Kidney (tissue), 14 donors: ENCODE results near the gene EIF5B. TPM values are rescaled to one million over a fixed set of nuclear protein-coding genes. Genes with fewer than 3 reads are reported as not detected.

Experiments used
- DNase-seq, 5 donors: peaks; one replicate each; pipeline ENCODE4 v3.0.0-alpha.2; 2013 to 2020
- FAIRE-seq: peaks from 2 replicates; lab custom pipeline; 2012; peaks lifted over from hg19 to GRCh38; lab: Jason Lieb, UNC
- H3K27ac ChIP-seq, 2 donors: one replicate each; pipeline ENCODE4 v1.7.0; 2013; ENCODE audit warnings: low read depth in 2 of 2, low read length in 2 of 2, inconsistent platforms in 1 of 2
- H3K27me3 ChIP-seq: one replicate; pipeline ENCODE4 v1.7.1; 2013; ENCODE audit warnings: low read length, inconsistent platforms; ENCODE audit not compliant: control insufficient read depth, insufficient read depth
- H3K36me3 ChIP-seq, 3 donors: one replicate each; pipeline versions ENCODE4 v1.7.0 to v1.7.1; 2013; ENCODE audit warnings: low read length in 3 of 3, control low read depth in 1 of 3, inconsistent platforms in 1 of 3; ENCODE audit not compliant: insufficient read depth in 3 of 3, control insufficient read depth in 2 of 3
- H3K4me1 ChIP-seq, 3 donors: one replicate each; pipeline versions ENCODE4 v1.7.0 to v1.7.1; 2013; ENCODE audit warnings: low read length in 3 of 3, inconsistent platforms in 1 of 3, low read depth in 1 of 3; ENCODE audit not compliant: control insufficient read depth in 2 of 3, insufficient read depth in 2 of 3
- H3K4me3 ChIP-seq, 3 donors: one replicate each; pipeline versions ENCODE4 v1.7.0 to v1.8.1; 2013; ENCODE audit warnings: low read length in 3 of 3, control low read depth in 1 of 3, inconsistent platforms in 1 of 3
- H3K9ac ChIP-seq, 3 donors: one replicate each; pipeline versions ENCODE4 v1.7.0 to v1.7.1; 2013; ENCODE audit warnings: low read length in 3 of 3, control low read depth in 1 of 3, inconsistent platforms in 1 of 3
- H3K9me3 ChIP-seq, 3 donors: one replicate each; pipeline versions ENCODE4 v1.7.0 to v1.7.1; 2013; ENCODE audit warnings: low read length in 3 of 3, control low read depth in 1 of 3, inconsistent platforms in 1 of 3; ENCODE audit not compliant: control insufficient read depth in 2 of 3, insufficient read depth in 1 of 3
- intact Hi-C: fragments of 100-400 bp; cut with DNase I; formaldehyde crosslinking; loops from one replicate; pipeline ENCODE4 v1.11.1; 2022
- polyA plus RNA-seq: library from polyadenylated mRNA; stranded (reverse); fragments of 350-450 nt; fragmentation: Illumina TruSeq; extraction: RNeasy Lipid Tissue Mini Kit (QIAGEN cat#74804); gene quantifications from one replicate; pipeline ENCODE4 v1.2.3, GENCODE V29; 2014; ENCODE audit warnings: low read depth, low replicate concordance; ENCODE audit not compliant: insufficient read depth
- total RNA-seq: library from RNA; stranded (reverse); fragmentation: NEBNext Ultra II Directional; extraction: Animal tissue kit (Norgen Biotek cat#: 25700); gene quantifications from one replicate; pipeline ENCODE4 v1.2.1, GENCODE V29; 2021
- TF ChIP-seq, protein P1 (sequence below): IDR thresholded peaks from 3 replicates; pipeline ENCODE4 v1.5.1; 2012; ENCODE audit warnings: mild to moderate bottlenecking, moderate library complexity, borderline replicate concordance; ENCODE audit not compliant: insufficient read depth; ENCODE audit errors: extremely low read depth
- donor health status: control.
- donor health status: control.
- donor health status: control.
- donor health status: control.
- donor health status: control.
- donor health status: DM: yes; HTN: yes; CAD: no.
- donor health status: Normal renal cell carcinoma (clear cell type).

Gene EIF5B
- total and polyA plus RNA-seq, 2 donors from 2014 or later, result 36.9 to 39.7 TPM

DNA sequence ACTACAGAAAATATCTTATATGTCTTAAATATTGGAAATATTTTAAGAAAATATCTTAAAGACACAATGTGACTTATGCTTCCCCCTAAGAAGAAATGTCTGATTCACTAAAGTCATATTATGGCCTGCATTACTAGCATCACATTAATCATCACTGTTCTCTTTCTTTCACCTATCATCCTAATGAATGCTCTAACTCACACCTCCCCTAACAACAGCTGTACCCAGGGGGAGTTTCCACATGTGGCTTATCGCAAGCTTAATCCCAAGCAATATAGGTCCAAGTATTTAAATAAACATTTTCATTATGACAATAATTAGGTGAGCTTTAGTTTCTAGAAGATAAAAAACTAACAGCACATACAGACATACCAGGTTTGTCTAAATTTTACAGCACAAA, 113.0 kb downstream of the EIF5B start:
- Histone ChIP-seq H3K9me3 (no peaks in the 10 kb centered on the region), H3K27me3 (no peaks in the 10 kb centered on the region), H3K4me1 (peaks cover 0 to 6% (median 0%) of the 10 kb centered on the region in 3 donors), H3K4me3 (no peak overlapping the region), H3K27ac (no peak overlapping the region), H3K9ac (no peak overlapping the region), H3K36me3 (peaks cover 0 to 14% (median 8%) of the 10 kb centered on the region in 3 donors)
- DNase-seq (no peak), FAIRE-seq (no peak)
- TF ChIP-seq, protein P1, sequence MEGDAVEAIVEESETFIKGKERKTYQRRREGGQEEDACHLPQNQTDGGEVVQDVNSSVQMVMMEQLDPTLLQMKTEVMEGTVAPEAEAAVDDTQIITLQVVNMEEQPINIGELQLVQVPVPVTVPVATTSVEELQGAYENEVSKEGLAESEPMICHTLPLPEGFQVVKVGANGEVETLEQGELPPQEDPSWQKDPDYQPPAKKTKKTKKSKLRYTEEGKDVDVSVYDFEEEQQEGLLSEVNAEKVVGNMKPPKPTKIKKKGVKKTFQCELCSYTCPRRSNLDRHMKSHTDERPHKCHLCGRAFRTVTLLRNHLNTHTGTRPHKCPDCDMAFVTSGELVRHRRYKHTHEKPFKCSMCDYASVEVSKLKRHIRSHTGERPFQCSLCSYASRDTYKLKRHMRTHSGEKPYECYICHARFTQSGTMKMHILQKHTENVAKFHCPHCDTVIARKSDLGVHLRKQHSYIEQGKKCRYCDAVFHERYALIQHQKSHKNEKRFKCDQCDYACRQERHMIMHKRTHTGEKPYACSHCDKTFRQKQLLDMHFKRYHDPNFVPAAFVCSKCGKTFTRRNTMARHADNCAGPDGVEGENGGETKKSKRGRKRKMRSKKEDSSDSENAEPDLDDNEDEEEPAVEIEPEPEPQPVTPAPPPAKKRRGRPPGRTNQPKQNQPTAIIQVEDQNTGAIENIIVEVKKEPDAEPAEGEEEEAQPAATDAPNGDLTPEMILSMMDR, result no peak
- intact Hi-C loops, result no loop called here

Other genes starting within 250 kb of the EIF5B start
- 6.3 TPM for gene C2orf15, start 195.7 kb upstream of the EIF5B start, total RNA-seq
- 6.6 TPM for gene C2orf15, start 195.7 kb upstream of the EIF5B start, polyA plus RNA-seq
- gene TSGA10, start 182.4 kb upstream of the EIF5B start, total RNA-seq, result 16.1 TPM
- gene TSGA10, start 182.4 kb upstream of the EIF5B start, polyA plus RNA-seq, result 5.3 TPM
- 10.3 TPM for gene LIPT1, start 182.4 kb upstream of the EIF5B start, total RNA-seq
- 12.2 TPM for gene LIPT1, start 182.4 kb upstream of the EIF5B start, polyA plus RNA-seq
- gene MITD1, start 156.3 kb upstream of the EIF5B start, total RNA-seq, result 29.1 TPM
- 38.0 TPM for gene MITD1, start 156.3 kb upstream of the EIF5B start, polyA plus RNA-seq
- 24.6 TPM for gene MRPL30, start 156.2 kb upstream of the EIF5B start, total RNA-seq
- 31.2 TPM for gene MRPL30, start 156.2 kb upstream of the EIF5B start, polyA plus RNA-seq
- not detected for gene LYG2, start 81.7 kb upstream of the EIF5B start, total RNA-seq
- gene LYG2, start 81.7 kb upstream of the EIF5B start, polyA plus RNA-seq, result not detected
- 21.0 TPM for gene LYG1, start 36.2 kb upstream of the EIF5B start, total RNA-seq
- 35.0 TPM for gene LYG1, start 36.2 kb upstream of the EIF5B start, polyA plus RNA-seq
- 31.7 TPM for gene TXNDC9, start 1.1 kb upstream of the EIF5B start, total RNA-seq
- gene TXNDC9, start 1.1 kb upstream of the EIF5B start, polyA plus RNA-seq, result 38.7 TPM
- gene REV1, start 152.6 kb downstream of the EIF5B start, total RNA-seq, result 41.3 TPM
- gene REV1, start 152.6 kb downstream of the EIF5B start, polyA plus RNA-seq, result 16.9 TPM